ENCODE measurements around the gene RPS19.

DNA sequence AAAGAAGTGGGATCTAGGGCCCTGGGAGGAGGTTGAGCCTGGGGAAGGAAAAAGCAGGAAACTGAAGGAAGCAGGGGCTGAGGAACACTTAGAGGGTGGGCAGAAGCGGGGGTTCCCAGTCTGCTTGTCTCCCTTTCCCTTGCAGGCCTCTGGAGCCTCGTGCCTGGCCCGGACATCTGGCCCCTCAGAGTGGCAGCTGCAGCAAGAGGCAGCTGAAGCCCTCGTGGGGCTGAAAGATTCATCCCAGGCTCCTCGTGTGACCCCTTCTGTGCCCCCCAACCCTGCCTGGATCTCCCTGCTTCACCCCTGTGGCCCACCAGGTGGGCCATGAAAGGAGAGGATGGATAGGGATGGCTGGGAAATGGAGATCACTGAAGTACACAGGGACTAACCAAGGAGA is 9.7 kb upstream of the RPS19 start:
- TF ChIP-seq, protein P1, sequence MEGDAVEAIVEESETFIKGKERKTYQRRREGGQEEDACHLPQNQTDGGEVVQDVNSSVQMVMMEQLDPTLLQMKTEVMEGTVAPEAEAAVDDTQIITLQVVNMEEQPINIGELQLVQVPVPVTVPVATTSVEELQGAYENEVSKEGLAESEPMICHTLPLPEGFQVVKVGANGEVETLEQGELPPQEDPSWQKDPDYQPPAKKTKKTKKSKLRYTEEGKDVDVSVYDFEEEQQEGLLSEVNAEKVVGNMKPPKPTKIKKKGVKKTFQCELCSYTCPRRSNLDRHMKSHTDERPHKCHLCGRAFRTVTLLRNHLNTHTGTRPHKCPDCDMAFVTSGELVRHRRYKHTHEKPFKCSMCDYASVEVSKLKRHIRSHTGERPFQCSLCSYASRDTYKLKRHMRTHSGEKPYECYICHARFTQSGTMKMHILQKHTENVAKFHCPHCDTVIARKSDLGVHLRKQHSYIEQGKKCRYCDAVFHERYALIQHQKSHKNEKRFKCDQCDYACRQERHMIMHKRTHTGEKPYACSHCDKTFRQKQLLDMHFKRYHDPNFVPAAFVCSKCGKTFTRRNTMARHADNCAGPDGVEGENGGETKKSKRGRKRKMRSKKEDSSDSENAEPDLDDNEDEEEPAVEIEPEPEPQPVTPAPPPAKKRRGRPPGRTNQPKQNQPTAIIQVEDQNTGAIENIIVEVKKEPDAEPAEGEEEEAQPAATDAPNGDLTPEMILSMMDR (IDR thresholded peaks at IDR 0.05), result no peak
- no peak for TF ChIP-seq POLR2A (IDR thresholded peaks at IDR 0.05)

Data from testis (tissue), 2 donors.